SK-N-SH (cell line): ENCODE data around the gene B4GALNT3. TPM values are rescaled to one million over a fixed set of nuclear protein-coding genes. Genes with fewer than 3 reads are reported as not detected.

Experiments
- CTCF ChIA-PET: fragments of 300-600, 350-600 bp; formaldehyde crosslinking; extraction: SDS; loops from one replicate; lab custom pipeline; 2021; lab: Yijun Ruan, JAX
- POLR2A ChIA-PET: fragments of 350-600 bp; sonication (Branson Sonifier 250); formaldehyde crosslinking; extraction: SDS; loops from one replicate; lab custom pipeline; 2020; ENCODE audit warnings: antibody characterized with exemption, inconsistent platforms; lab: Yijun Ruan, JAX
- DNase-seq: peaks from one replicate; pipeline ENCODE4 v3.0.0; 2012
- H2AFZ ChIP-seq: fragments of 200-600 bp; sonication (generic); 2 replicates; pipeline ENCODE4 v1.8.1; 2016; ENCODE audit warnings: antibody characterized with exemption, mild to moderate bottlenecking, low read depth
- H3F3A ChIP-seq: fragments of 200-600 bp; sonication (generic); replicated peaks from 2 replicates; pipeline ENCODE3; 2016; ENCODE audit warnings: antibody characterized with exemption, mild to moderate bottlenecking; ENCODE audit not compliant: insufficient read depth
- H3K27ac ChIP-seq, 2 experiments: fragments of 200-500 bp in 1 of 2; fragments of 200-600 bp in 1 of 2; sonication (Bioruptor generic) in 1 of 2; sonication (generic), shearing (Covaris generic) in 1 of 2; 2 replicates each; pipeline versions ENCODE4 v1.5.1 to v1.6.1; 2014 to 2016; ENCODE audit warnings: low read depth in 2 of 2, inconsistent platforms in 1 of 2, low read length in 1 of 2, mild to moderate bottlenecking in 1 of 2, mixed read lengths in 1 of 2
- H3K27me3 ChIP-seq: fragments of 200-600 bp; sonication (generic), shearing (Covaris generic); 2 replicates; pipeline ENCODE4 v1.6.1; 2016; ENCODE audit warnings: mixed run types; ENCODE audit not compliant: insufficient read depth
- H3K36me3 ChIP-seq, 2 experiments: fragments of 200-500 bp in 1 of 2; fragments of 200-600 bp in 1 of 2; sonication (Bioruptor generic) in 1 of 2; sonication (generic) in 1 of 2; replicated peaks in 1 of 2; 2 replicates each; pipeline versions ENCODE3 to v1.5.1; 2014 to 2016; ENCODE audit warnings: low read length in 1 of 2, mild to moderate bottlenecking in 1 of 2; ENCODE audit not compliant: insufficient read depth in 2 of 2, control insufficient read depth in 1 of 2
- H3K4me1 ChIP-seq, 2 experiments: fragments of 200-500 bp in 1 of 2; fragments of 200-600 bp in 1 of 2; sonication (Bioruptor generic) in 1 of 2; sonication (generic), shearing (Covaris generic) in 1 of 2; 2 replicates each; pipeline versions ENCODE4 v1.5.1 to v1.6.1; 2014 to 2016; ENCODE audit warnings: low read depth in 1 of 2, low read length in 1 of 2, mixed run types in 1 of 2; ENCODE audit not compliant: insufficient read depth in 2 of 2, control insufficient read depth in 1 of 2
- H3K4me2 ChIP-seq: fragments of 200-600 bp; sonication (generic), shearing (Covaris generic); 2 replicates; pipeline ENCODE4 v1.6.1; 2017; ENCODE audit warnings: mixed run types
- H3K4me3 ChIP-seq, 2 experiments: fragments of 200-500 bp in 1 of 2; fragments of 200-600 bp in 1 of 2; sonication (Bioruptor generic) in 1 of 2; sonication (generic), shearing (Covaris generic) in 1 of 2; 2 replicates each; pipeline versions ENCODE4 v1.5.1 to v1.8.1; 2014 to 2016; ENCODE audit warnings: low read depth in 2 of 2, inconsistent platforms in 1 of 2, low read length in 1 of 2, mild to moderate bottlenecking in 1 of 2, mixed read lengths in 1 of 2, moderate library complexity in 1 of 2
- H3K79me2 ChIP-seq: fragments of 200-600 bp; sonication (generic); 2 replicates; pipeline ENCODE4 v1.8.1; 2017; ENCODE audit warnings: mild to moderate bottlenecking; ENCODE audit not compliant: insufficient read depth
- H3K9ac ChIP-seq: fragments of 200-600 bp; sonication (generic); 2 replicates; pipeline ENCODE4 v1.6.1; 2017; ENCODE audit warnings: mixed run types
- H3K9me2 ChIP-seq: fragments of 200-600 bp; sonication (generic); 2 replicates; pipeline ENCODE4 v1.6.1; 2017; ENCODE audit warnings: mixed run types
- H3K9me3 ChIP-seq: fragments of 200-600 bp; sonication (generic); 2 replicates; pipeline ENCODE4 v1.6.1; 2017; ENCODE audit warnings: mixed run types, mild to moderate bottlenecking, moderate library complexity
- H4K20me1 ChIP-seq: fragments of 200-600 bp; sonication (generic); 2 replicates; pipeline ENCODE4 v1.6.1; 2017; ENCODE audit warnings: mild to moderate bottlenecking, mixed run types; ENCODE audit not compliant: insufficient read depth
- EP300 ChIP-seq, 2 experiments: IDR thresholded peaks; 2 replicates each; pipeline versions ENCODE4 v1.4.0 to v1.6.1; 2012; ENCODE audit warnings: borderline replicate concordance in 1 of 2, low read depth in 1 of 2, low read length in 1 of 2
- FOXJ3 ChIP-seq: sonication (generic); formaldehyde crosslinking; IDR thresholded peaks from 2 replicates; pipeline ENCODE4 v1.5.1; 2020; ENCODE audit warnings: mild to moderate bottlenecking, missing genetic modification reagents
- GATA2 ChIP-seq: sonication (generic); formaldehyde crosslinking; IDR thresholded peaks from 2 replicates; pipeline ENCODE4 v1.5.0; 2020; ENCODE audit warnings: mild to moderate bottlenecking, missing genetic modification reagents
- MEF2A ChIP-seq: IDR thresholded peaks from 2 replicates; pipeline ENCODE4 v1.4.0; 2012; ENCODE audit warnings: low read depth, borderline replicate concordance
- NFIC ChIP-seq: IDR thresholded peaks from 2 replicates; pipeline ENCODE4 v1.4.0; 2012; ENCODE audit warnings: borderline replicate concordance
- RAD21 ChIP-seq: IDR thresholded peaks from 2 replicates; pipeline ENCODE4 v1.6.1; 2012; ENCODE audit warnings: mild to moderate bottlenecking, low read length
- RXRA ChIP-seq: IDR thresholded peaks from 2 replicates; pipeline ENCODE4 v1.4.0; 2012; ENCODE audit warnings: low read depth, mild to moderate bottlenecking, borderline replicate concordance
- TEAD4 ChIP-seq: IDR thresholded peaks from 2 replicates; pipeline ENCODE4 v1.4.0; 2012; ENCODE audit warnings: mild to moderate bottlenecking, borderline replicate concordance; ENCODE audit not compliant: insufficient read depth
- YY1 ChIP-seq: IDR thresholded peaks from 2 replicates; pipeline ENCODE4 v1.4.0; 2012; ENCODE audit warnings: low read depth, mild to moderate bottlenecking
- WGBS: methylation state at CpG from one replicate; pipeline ENCODE4 v1.1.6; 2017; ENCODE audit warnings: low lambda C conversion rate; 5-methylcytosine and 5-hydroxymethylcytosine counted together
- polyA plus RNA-seq, 3 experiments: library from polyadenylated mRNA; depleted of rRNA; stranded (reverse); fragments of >200 nt; gene quantifications; 2 replicates each; pipeline ENCODE4 v1.2.3, GENCODE V29; 2012
- TF ChIP-seq, protein P1 (sequence below): IDR thresholded peaks from 2 replicates; pipeline ENCODE4; 2012
- TF ChIP-seq, protein P2 (sequence below): fragments of 150-350 bp; IDR thresholded peaks from 2 replicates; pipeline ENCODE4 v1.6.1; 2017; ENCODE audit warnings: antibody characterized with exemption, low read length, low read depth, borderline replicate concordance
- TF ChIP-seq, protein P3 (sequence below): IDR thresholded peaks from 2 replicates; pipeline ENCODE4 v1.6.1; 2012; ENCODE audit warnings: mild to moderate bottlenecking, low read depth, low read length, moderate library complexity
- TF ChIP-seq, protein P4 (sequence below): IDR thresholded peaks from 2 replicates; pipeline ENCODE4 v1.4.0; 2012; ENCODE audit warnings: low read depth, borderline replicate concordance

Gene B4GALNT3
- polyA plus RNA-seq, 1 of the 3 experiments (the other 2 are of a cell fraction), result 0.53 TPM

DNA sequence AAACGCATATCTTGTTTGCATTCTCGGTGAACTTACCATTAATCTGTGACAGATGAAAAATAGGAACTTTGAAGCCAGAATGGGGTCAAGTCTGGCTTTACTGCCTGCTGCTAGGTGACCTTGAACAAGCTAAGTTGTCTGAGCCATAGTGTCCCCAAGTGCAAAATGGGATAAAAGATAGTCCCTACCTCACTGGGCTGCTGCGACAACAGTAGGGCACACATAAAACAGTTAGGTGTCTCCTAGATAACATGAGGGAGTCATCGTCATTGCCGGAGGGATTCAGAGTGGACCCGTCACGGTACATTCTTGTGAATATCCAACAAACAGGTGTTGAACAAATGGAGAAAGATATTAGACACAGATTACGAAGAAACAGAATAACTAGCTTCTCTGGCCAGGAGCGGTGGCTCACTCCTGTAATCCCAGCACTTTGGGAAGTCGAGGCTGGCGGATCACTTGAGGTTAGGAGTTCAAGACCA, 132.3 kb downstream of the B4GALNT3 start:
- Histone ChIP-seq H3K27me3 (no peaks in the 10 kb centered on the region; the same call in 1 of the 2 replicates), H3K9me2 (no peaks in the 10 kb centered on the region), H4K20me1 (no peaks in the 10 kb centered on the region), H3K4me1 (peaks cover 0 to 26% of the 10 kb centered on the region in 2 experiments; a peak in 2 of 4 replicates), H3K79me2 (no peaks in the 10 kb centered on the region), H2AFZ (no peak overlapping the region), H3K36me3 (no peaks in the 10 kb centered on the region), H3F3A (no peaks in the 10 kb centered on the region), H3K9ac (no peak overlapping the region), H3K9me3 (no peaks in the 10 kb centered on the region), H3K4me3 (no peak overlapping the region), H3K27ac (peak overlapping the region in 1 of 2 experiments; percentile 97; a peak in 3 of 4 replicates), H3K4me2 (no peak overlapping the region)
- POLR2A ChIA-PET, result interaction anchor here (1.0 to 1.5 kb wide), 3 partner anchors 14 to 159 kb away, joined by 3 to 16 read pairs (median 8); no protein-coding TSS in a partner anchor
- CTCF ChIA-PET, result interaction anchor here (0.8 to 4.9 kb wide), 15 partner anchors 12 to 1001 kb away, joined by 3 to 40 read pairs (median 4); partner anchors contain the start of genes RAD52 and WNK1
- peak; percentile 67 for DNase-seq
- TF ChIP-seq RAD21, result peak; percentile 17; the same call in 1 of the 2 replicates
- no peak for TF ChIP-seq TEAD4
- 77% methylated on average over 11 of the region's 11 CpGs for WGBS

DNA sequence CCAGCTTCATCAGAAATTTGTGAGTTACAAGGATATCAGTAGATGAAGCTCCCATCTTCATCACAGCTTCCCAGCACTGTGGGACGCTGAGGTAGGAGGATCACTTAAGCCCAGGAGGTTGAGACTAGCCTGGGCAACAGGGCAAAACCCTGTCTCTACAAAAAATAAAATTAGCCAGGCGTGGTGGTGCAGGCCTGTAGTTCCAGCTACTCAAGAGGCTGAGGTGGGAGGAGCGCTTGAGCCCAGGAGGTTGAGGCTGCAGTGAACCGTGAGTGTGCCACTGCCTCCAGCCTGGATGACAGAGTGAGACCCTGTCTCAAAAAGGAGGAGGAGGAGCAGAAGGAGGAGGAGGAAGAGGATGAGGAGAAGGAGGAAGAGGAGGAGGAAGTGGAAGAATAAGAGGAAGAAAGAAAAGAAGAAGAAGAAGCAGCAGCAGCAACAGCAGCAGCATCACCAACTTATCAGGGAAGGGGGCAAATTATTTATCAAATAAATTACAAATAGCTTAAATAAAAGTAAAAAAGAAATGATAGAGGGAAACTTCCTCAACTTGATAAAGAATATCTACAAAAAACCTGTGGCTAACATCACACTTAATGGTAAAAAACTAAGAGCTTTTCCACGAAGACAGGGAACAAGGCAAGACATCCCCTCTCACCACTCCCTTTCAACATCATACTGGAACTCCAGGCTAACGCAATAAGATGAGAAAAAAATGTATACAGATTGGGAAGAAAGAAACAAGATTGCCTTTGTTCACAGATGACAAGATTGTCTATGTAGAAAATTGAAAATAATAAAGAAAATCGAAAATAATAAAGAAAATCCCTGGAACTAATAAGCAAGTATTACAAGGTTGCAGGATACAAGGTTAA, 133.9 kb downstream of the B4GALNT3 start:
- Histone ChIP-seq H2AFZ (no peak overlapping the region), H4K20me1 (no peaks in the 10 kb centered on the region), H3K79me2 (no peaks in the 10 kb centered on the region), H3K9me3 (no peaks in the 10 kb centered on the region), H3K36me3 (no peaks in the 10 kb centered on the region), H3F3A (no peaks in the 10 kb centered on the region), H3K4me2 (no peak overlapping the region), H3K9me2 (no peaks in the 10 kb centered on the region), H3K9ac (no peak overlapping the region), H3K27ac (peak overlapping the region in 1 of 2 experiments; percentile 97; a peak in 2 of 4 replicates), H3K27me3 (no peaks in the 10 kb centered on the region; the same call in 1 of the 2 replicates), H3K4me1 (peaks cover 0 to 31% of the 10 kb centered on the region in 2 experiments; a peak in 2 of 4 replicates), H3K4me3 (no peak overlapping the region)
- 74% methylated on average over 7 of the region's 7 CpGs for WGBS
- no peak for DNase-seq
- CTCF ChIA-PET, result interaction anchor here (0.7 to 4.9 kb wide), 3 partner anchors 18 to 158 kb away, joined by 3 to 40 read pairs (median 3); partner anchors contain the start of gene WNK1
- POLR2A ChIA-PET, result no interaction called here
- TF ChIP-seq, protein P1, sequence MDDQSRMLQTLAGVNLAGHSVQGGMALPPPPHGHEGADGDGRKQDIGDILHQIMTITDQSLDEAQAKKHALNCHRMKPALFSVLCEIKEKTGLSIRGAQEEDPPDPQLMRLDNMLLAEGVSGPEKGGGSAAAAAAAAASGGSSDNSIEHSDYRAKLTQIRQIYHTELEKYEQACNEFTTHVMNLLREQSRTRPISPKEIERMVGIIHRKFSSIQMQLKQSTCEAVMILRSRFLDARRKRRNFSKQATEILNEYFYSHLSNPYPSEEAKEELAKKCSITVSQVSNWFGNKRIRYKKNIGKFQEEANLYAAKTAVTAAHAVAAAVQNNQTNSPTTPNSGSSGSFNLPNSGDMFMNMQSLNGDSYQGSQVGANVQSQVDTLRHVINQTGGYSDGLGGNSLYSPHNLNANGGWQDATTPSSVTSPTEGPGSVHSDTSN, result no peak
- no peak for TF ChIP-seq NFIC
- TF ChIP-seq, protein P2, sequence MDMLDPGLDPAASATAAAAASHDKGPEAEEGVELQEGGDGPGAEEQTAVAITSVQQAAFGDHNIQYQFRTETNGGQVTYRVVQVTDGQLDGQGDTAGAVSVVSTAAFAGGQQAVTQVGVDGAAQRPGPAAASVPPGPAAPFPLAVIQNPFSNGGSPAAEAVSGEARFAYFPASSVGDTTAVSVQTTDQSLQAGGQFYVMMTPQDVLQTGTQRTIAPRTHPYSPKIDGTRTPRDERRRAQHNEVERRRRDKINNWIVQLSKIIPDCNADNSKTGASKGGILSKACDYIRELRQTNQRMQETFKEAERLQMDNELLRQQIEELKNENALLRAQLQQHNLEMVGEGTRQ, result no peak
- TF ChIP-seq RXRA, result no peak
- TF ChIP-seq, protein P3, sequence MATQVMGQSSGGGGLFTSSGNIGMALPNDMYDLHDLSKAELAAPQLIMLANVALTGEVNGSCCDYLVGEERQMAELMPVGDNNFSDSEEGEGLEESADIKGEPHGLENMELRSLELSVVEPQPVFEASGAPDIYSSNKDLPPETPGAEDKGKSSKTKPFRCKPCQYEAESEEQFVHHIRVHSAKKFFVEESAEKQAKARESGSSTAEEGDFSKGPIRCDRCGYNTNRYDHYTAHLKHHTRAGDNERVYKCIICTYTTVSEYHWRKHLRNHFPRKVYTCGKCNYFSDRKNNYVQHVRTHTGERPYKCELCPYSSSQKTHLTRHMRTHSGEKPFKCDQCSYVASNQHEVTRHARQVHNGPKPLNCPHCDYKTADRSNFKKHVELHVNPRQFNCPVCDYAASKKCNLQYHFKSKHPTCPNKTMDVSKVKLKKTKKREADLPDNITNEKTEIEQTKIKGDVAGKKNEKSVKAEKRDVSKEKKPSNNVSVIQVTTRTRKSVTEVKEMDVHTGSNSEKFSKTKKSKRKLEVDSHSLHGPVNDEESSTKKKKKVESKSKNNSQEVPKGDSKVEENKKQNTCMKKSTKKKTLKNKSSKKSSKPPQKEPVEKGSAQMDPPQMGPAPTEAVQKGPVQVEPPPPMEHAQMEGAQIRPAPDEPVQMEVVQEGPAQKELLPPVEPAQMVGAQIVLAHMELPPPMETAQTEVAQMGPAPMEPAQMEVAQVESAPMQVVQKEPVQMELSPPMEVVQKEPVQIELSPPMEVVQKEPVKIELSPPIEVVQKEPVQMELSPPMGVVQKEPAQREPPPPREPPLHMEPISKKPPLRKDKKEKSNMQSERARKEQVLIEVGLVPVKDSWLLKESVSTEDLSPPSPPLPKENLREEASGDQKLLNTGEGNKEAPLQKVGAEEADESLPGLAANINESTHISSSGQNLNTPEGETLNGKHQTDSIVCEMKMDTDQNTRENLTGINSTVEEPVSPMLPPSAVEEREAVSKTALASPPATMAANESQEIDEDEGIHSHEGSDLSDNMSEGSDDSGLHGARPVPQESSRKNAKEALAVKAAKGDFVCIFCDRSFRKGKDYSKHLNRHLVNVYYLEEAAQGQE, result no peak
- no peak for TF ChIP-seq FOXJ3 (CRISPR knock-in tag)
- TF ChIP-seq EP300 (IDR thresholded peaks at IDR 0.05; ENCODE audit: borderline replicate concordance in 1 of 2, low read depth in 1 of 2, low read length in 1 of 2), result no peak
- no peak for TF ChIP-seq MEF2A
- TF ChIP-seq GATA2 (CRISPR knock-in tag), result no peak
- TF ChIP-seq YY1, result no peak
- TF ChIP-seq, protein P4, sequence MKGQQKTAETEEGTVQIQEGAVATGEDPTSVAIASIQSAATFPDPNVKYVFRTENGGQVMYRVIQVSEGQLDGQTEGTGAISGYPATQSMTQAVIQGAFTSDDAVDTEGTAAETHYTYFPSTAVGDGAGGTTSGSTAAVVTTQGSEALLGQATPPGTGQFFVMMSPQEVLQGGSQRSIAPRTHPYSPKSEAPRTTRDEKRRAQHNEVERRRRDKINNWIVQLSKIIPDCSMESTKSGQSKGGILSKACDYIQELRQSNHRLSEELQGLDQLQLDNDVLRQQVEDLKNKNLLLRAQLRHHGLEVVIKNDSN, result no peak
